ENCODE results near the gene CNTN1. TPM values are rescaled to one million over a fixed set of nuclear protein-coding genes. Genes with fewer than 3 reads are reported as not detected.

The CNTN1 gene
- total RNA-seq, 2 donors from 2014 or later = 1.3 to 3.1 TPM

DNA sequence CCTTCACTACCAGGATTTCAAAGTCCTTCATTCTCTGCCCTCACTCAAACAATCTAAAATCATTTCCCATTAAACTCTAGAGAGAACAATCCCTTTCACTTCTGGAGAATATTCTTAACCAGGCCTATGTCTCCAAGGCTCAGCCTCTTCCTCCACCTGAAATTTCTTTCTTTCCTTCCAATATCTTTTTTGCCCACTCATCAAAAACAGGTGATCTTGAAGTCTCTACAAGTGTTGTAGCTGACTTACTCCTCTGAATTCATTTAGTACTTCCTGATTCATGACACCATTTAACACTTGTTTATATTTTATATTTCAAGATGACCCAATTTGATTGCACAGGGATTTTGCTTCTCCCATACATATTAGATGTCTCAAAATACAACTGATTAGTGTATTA, 429.1 kb downstream of the CNTN1 start:
- DNase-seq (no peak), ATAC-seq (no peak)
- Histone ChIP-seq H3K9me3 (no peaks in the 10 kb centered on the region), H3K36me3 (replicated peaks in 1 of 2; ENCODE audit: insufficient read depth in 1 of 2, low read depth in 2 of 2) (no peaks in the 10 kb centered on the region), H3K27me3 (no peaks in the 10 kb centered on the region), H3K4me3 (no peak overlapping the region), H3K27ac (no peak overlapping the region), H3K4me1 (no peaks in the 10 kb centered on the region)
- TF ChIP-seq, protein P1, sequence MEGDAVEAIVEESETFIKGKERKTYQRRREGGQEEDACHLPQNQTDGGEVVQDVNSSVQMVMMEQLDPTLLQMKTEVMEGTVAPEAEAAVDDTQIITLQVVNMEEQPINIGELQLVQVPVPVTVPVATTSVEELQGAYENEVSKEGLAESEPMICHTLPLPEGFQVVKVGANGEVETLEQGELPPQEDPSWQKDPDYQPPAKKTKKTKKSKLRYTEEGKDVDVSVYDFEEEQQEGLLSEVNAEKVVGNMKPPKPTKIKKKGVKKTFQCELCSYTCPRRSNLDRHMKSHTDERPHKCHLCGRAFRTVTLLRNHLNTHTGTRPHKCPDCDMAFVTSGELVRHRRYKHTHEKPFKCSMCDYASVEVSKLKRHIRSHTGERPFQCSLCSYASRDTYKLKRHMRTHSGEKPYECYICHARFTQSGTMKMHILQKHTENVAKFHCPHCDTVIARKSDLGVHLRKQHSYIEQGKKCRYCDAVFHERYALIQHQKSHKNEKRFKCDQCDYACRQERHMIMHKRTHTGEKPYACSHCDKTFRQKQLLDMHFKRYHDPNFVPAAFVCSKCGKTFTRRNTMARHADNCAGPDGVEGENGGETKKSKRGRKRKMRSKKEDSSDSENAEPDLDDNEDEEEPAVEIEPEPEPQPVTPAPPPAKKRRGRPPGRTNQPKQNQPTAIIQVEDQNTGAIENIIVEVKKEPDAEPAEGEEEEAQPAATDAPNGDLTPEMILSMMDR (IDR thresholded peaks at IDR 0.05) = no peak
- no peak for TF ChIP-seq POLR2A (IDR thresholded peaks at IDR 0.05)
- intact Hi-C loops (cut with DNase I) = no loop called here
